GM12873 (cell line): ENCODE measurements around the gene IL19.

ENCODE experiments used
- CTCF ChIP-seq: IDR thresholded peaks from 2 replicates; pipeline ENCODE4 v1.5.1; 2012; ENCODE audit warnings: low read depth, mild to moderate bottlenecking, moderate library complexity, low read length, control low read depth; ENCODE audit not compliant: insufficient read depth; ENCODE audit errors: missing control alignments

The IL19 gene

GRCh38 chr1:206754011-206754410, 16.6 kb upstream of the IL19 start:
- no peak for TF ChIP-seq CTCF

DNA sequence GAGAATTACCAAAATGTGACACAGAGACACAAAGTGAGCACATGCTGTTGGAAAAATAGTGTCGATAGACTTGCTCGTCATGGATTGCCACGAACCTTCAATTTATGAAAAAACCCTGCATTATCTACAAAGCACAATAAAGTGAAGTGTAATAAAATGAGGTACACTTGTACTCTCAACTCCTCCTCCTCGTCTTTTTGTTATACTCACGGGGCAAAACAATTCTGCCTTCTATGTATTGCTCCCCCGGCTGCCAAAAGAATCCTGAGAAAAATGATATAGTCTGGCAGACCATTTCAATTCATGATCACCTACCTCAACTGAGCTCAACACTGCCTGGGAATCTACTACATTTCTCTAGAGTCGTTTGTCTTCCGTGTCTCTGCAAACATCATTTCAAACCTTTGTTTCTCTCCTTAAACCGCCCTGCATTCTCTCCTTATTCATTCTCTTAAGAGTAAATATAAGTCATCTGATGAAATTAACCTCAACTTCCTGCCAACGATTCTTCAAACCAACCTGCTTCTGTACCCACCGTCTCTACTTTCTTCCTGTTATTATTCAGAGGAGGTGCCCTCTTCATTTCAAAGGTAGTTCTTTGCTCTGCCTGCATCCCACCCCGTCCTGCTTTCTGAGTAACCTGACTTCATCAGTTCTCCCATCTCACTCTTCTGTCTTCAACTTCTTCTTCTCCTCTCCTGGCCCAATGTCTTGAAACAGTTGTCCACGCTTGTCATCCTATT, 12.9 kb upstream of the IL19 start:
- TF ChIP-seq CTCF: no peak

DNA sequence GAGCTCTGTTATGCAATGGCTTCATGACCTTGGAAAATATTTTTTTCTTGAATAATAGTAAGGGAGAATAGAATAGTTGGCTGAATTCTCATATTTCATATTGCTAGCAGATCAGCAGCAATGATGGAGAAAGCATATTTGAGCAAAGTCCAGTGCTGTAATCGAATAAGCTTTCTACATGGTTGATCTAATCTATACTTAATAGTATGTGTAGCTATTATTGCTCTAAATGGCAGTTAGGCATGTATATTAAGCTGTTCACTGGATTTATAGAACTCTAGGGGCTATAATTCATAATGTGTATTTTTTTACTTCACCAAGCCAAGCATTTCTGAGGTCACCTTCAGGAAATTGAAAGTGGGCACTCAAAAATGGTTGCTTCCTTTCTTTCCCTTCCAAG, 10.0 kb upstream of the IL19 start:
- no peak for TF ChIP-seq CTCF

DNA sequence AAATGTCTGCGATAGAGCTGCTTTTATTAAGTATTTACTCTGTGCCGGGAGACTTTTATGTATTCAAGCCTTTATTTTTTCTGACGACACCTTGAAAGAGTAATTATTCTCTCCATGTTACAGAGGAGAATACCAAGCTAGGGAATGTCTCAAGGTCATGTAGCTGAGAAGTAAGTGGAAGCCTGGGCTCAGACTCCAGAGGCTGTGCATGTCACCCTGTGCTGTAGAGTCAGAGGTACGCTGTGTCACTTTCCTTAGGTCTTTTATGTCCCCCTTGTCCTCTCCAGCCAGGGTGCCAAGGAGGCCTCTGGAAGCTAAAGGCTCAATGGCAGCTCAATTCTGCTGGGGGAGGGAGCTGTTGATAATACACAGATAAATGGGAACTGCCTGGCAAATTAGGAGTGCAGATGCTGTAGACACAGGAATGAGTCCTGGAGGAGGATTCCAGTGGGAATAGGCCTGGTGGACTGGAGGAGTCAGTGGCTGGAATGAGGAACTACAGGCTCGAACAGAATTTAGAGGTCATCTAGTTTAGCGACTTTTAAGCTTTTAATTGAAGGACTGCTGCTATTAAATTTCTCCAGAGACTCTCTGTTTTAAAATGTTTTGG, 9.3 kb upstream of the IL19 start:
- TF ChIP-seq CTCF: no peak

DNA sequence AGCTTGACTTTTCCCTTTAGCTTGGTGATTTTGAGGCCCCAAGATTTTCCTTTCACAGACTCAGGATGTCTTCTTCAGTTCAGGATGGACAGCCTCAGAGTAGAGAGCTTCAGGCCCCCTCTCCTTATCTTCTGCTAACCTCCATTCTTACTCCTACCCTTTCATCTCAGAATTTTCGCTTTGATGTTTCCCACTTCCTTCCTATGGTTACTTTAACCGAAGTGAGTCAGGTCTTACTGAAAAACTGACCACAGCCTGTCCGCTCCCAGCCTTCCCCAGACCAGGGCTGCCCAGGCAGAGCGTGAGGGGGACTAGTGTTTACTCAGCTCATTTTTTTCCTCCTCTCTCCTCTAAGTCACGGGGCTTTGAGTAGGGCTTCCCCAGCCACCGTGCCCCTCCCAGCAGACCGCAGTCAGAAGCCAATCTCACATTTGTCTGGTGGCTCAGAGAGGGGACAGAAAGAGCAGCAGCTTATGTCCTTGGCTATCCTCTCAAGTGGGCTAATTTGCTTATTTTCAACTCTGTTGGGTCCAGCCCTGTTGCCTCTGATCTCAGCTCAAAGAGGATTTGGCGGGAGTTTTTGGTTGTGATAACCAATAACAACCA, 4.2 kb upstream of the IL19 start:
- TF ChIP-seq CTCF: no peak

GRCh38 chr1:206768472-206769303, 1.9 kb upstream of the IL19 start:
- TF ChIP-seq CTCF: no peak

DNA sequence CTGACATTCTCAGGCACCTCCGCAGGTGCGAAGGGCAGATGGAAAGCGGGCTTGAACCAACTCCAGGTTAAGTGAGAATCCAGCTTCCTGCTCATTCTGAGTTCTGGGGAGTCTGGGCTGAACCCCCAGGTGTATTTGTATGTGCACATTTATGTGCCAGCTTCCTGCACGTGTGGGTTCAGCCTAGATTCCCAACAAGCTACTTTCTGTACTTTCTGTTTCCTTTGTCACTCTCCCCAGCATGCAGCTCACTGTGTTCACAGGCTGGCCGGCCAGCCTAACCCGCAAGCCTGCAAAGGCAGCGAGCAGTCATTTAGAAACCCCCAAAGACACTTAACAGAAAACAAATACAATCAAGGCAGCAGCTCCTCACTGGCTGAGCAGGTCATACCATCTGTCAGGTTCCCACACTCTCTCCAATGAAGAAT, 1.3 kb upstream of the IL19 start:
- TF ChIP-seq CTCF: no peak
